ENCODE results near the gene VSX1.

The VSX1 gene

GRCh38 chr20:25040438-25040831 lies 41.5 kb downstream of the VSX1 start:
- DNase-seq (ENCODE audit: low spot score): no peak

GRCh38 chr20:25039697-25040437 lies 42.1 kb downstream of the VSX1 start:
- DNase-seq (ENCODE audit: low spot score): no peak

- DNase-seq (ENCODE audit: low spot score): no peak
These were observed 43.3 kb downstream of the VSX1 start for GRCh38 chr20:25038591-25039015.

GRCh38 chr20:25038103-25038410 lies 43.9 kb downstream of the VSX1 start:
- DNase-seq (ENCODE audit: low spot score): no peak

GRCh38 chr20:25037288-25038102 lies 44.4 kb downstream of the VSX1 start:
- no peak for DNase-seq (ENCODE audit: low spot score)

- no peak for DNase-seq (ENCODE audit: low spot score)
These were observed 45.5 kb downstream of the VSX1 start for GRCh38 chr20:25036331-25036936.

- peak; percentile 34 for DNase-seq (ENCODE audit: low spot score)
These were observed 46.0 kb downstream of the VSX1 start for GRCh38 chr20:25035921-25036320.

GRCh38 chr20:25033924-25034300 lies 48.0 kb downstream of the VSX1 start:
- DNase-seq (ENCODE audit: low spot score): no peak

GRCh38 chr20:25033265-25033923 lies 48.5 kb downstream of the VSX1 start:
- DNase-seq (ENCODE audit: low spot score): no peak

GRCh38 chr20:25032478-25033264 lies 49.3 kb downstream of the VSX1 start:
- no peak for DNase-seq (ENCODE audit: low spot score)

GRCh38 chr20:25032065-25032477 lies 49.9 kb downstream of the VSX1 start:
- DNase-seq (ENCODE audit: low spot score): no peak

- no peak for DNase-seq (ENCODE audit: low spot score)
These were observed 50.7 kb downstream of the VSX1 start for GRCh38 chr20:25031241-25031640.

GRCh38 chr20:25030649-25031207 lies 51.2 kb downstream of the VSX1 start:
- no peak for DNase-seq (ENCODE audit: low spot score)

- no peak for DNase-seq (ENCODE audit: low spot score)
These were observed 51.8 kb downstream of the VSX1 start for GRCh38 chr20:25030007-25030648.

- DNase-seq (ENCODE audit: low spot score): no peak
These were observed 55.8 kb downstream of the VSX1 start for GRCh38 chr20:25025986-25026605.
